Measurements from ENCODE around the gene VAT1L. TPM values are rescaled to one million over a fixed set of nuclear protein-coding genes. Genes with fewer than 3 reads are reported as not detected.

The VAT1L gene
- total and polyA plus RNA-seq, 8 donors: 0.61 to 5.1 (median 1.3) TPM; not detected in 2

- no peak overlapping the region for H3K27ac ChIP-seq
- intact Hi-C loops (cut with DNase I; ENCODE audit: low total_unique reads): no loop called here
- H3K4me1 ChIP-seq: no peaks in the 10 kb centered on the region
- TF ChIP-seq, protein P1, sequence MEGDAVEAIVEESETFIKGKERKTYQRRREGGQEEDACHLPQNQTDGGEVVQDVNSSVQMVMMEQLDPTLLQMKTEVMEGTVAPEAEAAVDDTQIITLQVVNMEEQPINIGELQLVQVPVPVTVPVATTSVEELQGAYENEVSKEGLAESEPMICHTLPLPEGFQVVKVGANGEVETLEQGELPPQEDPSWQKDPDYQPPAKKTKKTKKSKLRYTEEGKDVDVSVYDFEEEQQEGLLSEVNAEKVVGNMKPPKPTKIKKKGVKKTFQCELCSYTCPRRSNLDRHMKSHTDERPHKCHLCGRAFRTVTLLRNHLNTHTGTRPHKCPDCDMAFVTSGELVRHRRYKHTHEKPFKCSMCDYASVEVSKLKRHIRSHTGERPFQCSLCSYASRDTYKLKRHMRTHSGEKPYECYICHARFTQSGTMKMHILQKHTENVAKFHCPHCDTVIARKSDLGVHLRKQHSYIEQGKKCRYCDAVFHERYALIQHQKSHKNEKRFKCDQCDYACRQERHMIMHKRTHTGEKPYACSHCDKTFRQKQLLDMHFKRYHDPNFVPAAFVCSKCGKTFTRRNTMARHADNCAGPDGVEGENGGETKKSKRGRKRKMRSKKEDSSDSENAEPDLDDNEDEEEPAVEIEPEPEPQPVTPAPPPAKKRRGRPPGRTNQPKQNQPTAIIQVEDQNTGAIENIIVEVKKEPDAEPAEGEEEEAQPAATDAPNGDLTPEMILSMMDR (IDR thresholded peaks at IDR 0.05): no peak
- no peak for TF ChIP-seq EP300 (IDR thresholded peaks at IDR 0.05)
- TF ChIP-seq POLR2AphosphoS5 (IDR thresholded peaks at IDR 0.05): no peak
- TF ChIP-seq POLR2A (IDR thresholded peaks at IDR 0.05): no peak
- no peaks in the 10 kb centered on the region for H3K9me3 ChIP-seq
- no peaks in the 10 kb centered on the region for H3K27me3 ChIP-seq
- no peak overlapping the region for H3K4me3 ChIP-seq
- no peak for DNase-seq
- 43 to 77% (median 50%) methylated on average over 3 of the region's 3 CpGs for WGBS, 5 donors
- no peaks in the 10 kb centered on the region for H3K36me3 ChIP-seq
These were observed 239.7 kb downstream of the VAT1L start for GRCh38 chr16:78028018-78028417.

Other genes with a start within 250 kb of the VAT1L start
- 1 to 10 TPM in 3 of 5 donors, not detected in 2; 2.2 to 4.0 (median 3.2) TPM for gene NUDT7, start 66.0 kb upstream of the VAT1L start, total RNA-seq
- 10 to 100 TPM in 2 of 3 donors, 1 to 10 TPM in 1; 9.5 to 14.0 (median 12.0) TPM for gene NUDT7, start 66.0 kb upstream of the VAT1L start, polyA plus RNA-seq
- under 1 TPM in 1 of 5 donors, not detected in 4; 0.87 TPM for gene CLEC3A, start 234.0 kb downstream of the VAT1L start, total RNA-seq
- under 1 TPM in 1 of 3 donors, not detected in 2; 0.08 TPM for gene CLEC3A, start 234.0 kb downstream of the VAT1L start, polyA plus RNA-seq

All from stomach (tissue), 9 donors.